Right lobe of liver (tissue), 4 donors: Measurements from ENCODE around the gene SMIM38.

Experiments
- CTCF ChIP-seq, 4 donors: fragments of 200-600 bp in 3 of 4; fragments of 450-650 bp in 1 of 4; IDR thresholded peaks; one replicate each; pipeline versions ENCODE4 v1.5.1 to v1.8.0; 2016 to 2022; ENCODE audit warnings: antibody characterized with exemption in 4 of 4, mild to moderate bottlenecking in 2 of 4
- POLR2A ChIP-seq: fragments of 450-650 bp; IDR thresholded peaks from one replicate; pipeline ENCODE4 v1.6.1; 2017; ENCODE audit warnings: antibody characterized with exemption, mild to moderate bottlenecking
- donor health status: DM: no; HTN: no; CAD: no.
- donor health status: DM: no; HTN: no; CAD: no.
- donor health status: DM: no; HTN: yes; CAD: no.

- no peak for TF ChIP-seq POLR2A
- peak; percentile 80 to 95 (median 88) for TF ChIP-seq CTCF (IDR thresholded peaks at IDR 0.05)
These were observed 24.0 kb upstream of the SMIM38 start for GRCh38 chr11:69131644-69132300.
